Chondrocyte (in vitro differentiated cells): ENCODE results near the gene LAMB2. TPM values are rescaled to one million over a fixed set of nuclear protein-coding genes. Genes with fewer than 3 reads are reported as not detected.

Source experiments
- DNase-seq: peaks from one replicate; pipeline ENCODE4 v3.0.0; 2021; ENCODE audit warnings: mixed read lengths, low spot score
- H3K27ac Mint-ChIP-seq: one replicate; pipeline ENCODE4 v1.8.0; 2021; ENCODE audit warnings: mild to moderate bottlenecking, moderate library complexity, mixed read lengths; ENCODE audit not compliant: unreplicated experiment
- H3K27me3 Mint-ChIP-seq: 2 replicates; pipeline ENCODE4 v1.8.0; 2021; ENCODE audit warnings: low read depth, mixed read lengths
- H3K36me3 Mint-ChIP-seq: 2 replicates; pipeline ENCODE4 v1.8.0; 2021; ENCODE audit warnings: low read depth, mixed read lengths
- H3K4me1 Mint-ChIP-seq: 2 replicates; pipeline ENCODE4 v1.8.0; 2021; ENCODE audit warnings: low read depth, mild to moderate bottlenecking, mixed read lengths
- H3K4me3 Mint-ChIP-seq: one replicate; pipeline ENCODE4 v1.8.0; 2021; ENCODE audit warnings: mild to moderate bottlenecking, moderate library complexity, mixed read lengths; ENCODE audit not compliant: unreplicated experiment
- H3K9me3 Mint-ChIP-seq: 2 replicates; pipeline ENCODE4 v1.8.0; 2021; ENCODE audit warnings: low read depth, mixed read lengths
- CTCF ChIP-seq: fragments of 200-600 bp; sonication (generic); IDR thresholded peaks from 2 replicates; pipeline ENCODE4 v1.5.0; 2021; ENCODE audit warnings: antibody characterized with exemption, mild to moderate bottlenecking, moderate library complexity
- total RNA-seq: library from RNA; stranded (reverse); gene quantifications from 3 replicates; pipeline ENCODE4 v1.2.1, GENCODE V29; 2021

The LAMB2 gene
- total RNA-seq, 1 donor from 2014 or later = 1,075 TPM

DNA sequence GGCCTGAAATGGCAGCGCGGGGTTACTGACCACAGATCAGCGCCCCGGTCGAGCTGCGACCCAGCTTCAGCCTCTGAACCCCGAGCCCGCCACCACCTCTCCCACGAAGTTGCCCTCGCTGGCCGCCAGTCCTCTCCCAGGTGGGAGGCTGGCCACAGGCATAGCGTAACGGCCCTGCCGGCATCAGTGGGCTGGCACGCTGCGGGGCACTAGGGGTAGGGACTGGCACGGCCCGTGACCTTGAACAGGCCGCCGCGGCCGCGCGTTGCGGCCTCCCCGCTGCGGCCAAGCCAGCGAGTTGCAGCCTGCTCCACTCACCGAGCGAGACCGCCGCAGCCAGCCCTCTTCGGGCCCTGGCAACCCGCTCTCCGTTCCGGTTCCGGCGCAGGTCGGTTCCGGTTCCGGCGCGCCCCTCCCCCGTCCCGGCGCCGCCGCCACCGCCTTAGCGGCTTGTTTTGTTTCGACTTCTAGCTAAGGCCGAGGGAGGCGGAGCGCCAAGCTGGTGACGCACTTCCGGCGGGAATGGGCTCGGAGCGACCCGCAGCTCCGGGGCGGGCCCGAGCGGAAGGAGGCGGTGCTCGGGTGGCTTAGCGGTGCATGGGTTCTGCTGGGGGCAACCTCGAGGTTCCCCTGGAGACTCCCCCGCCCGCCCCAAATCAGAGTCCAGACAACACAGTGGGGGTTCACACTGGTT lies 12.3 kb downstream of the LAMB2 start, which contains the start of gene USP19:
USP19 (minus strand) TSS at position 386 of the 694 bp plus-strand sequence. CDS start 1,678 bp downstream, outside the sequence.
- Mint-ChIP-seq H3K36me3 (peaks cover 34% of the 10 kb centered on the region), H3K4me3 (peak within 1 kb of the TSS; percentile 70), H3K9me3 (no peaks in the 10 kb centered on the region)

DNA sequence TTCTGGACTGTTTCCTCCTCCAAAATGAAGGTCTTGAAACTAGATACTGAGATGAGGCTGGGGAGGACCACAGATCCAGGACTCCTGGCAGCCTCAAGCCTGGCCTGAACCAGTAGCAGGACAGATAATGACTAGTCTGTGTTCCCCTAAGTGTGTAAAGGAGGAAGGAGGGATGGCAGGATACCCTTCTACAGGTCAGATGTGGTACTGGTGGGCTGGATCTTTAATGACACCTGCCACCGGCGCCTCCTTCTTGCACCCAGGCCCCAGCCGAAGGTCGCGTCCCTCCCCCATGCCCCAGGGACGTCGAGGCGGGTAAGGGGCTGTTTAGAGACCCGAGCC lies 12.8 kb downstream of the LAMB2 start:
- H3K4me1 Mint-ChIP-seq = peaks cover 6% of the 10 kb centered on the region
- no peaks in the 10 kb centered on the region for H3K9me3 Mint-ChIP-seq
- H3K36me3 Mint-ChIP-seq = peaks cover 35% of the 10 kb centered on the region
- no peak for DNase-seq
- peak overlapping the region; percentile 72 for H3K27ac Mint-ChIP-seq
- TF ChIP-seq CTCF = no peak
- no peaks in the 10 kb centered on the region for H3K27me3 Mint-ChIP-seq
- peak overlapping the region; percentile 70 for H3K4me3 Mint-ChIP-seq

More for the DNA sequence above, 12.3 kb downstream of the LAMB2 start, which contains the start of gene USP19:
- DNase-seq = no peak
- no peak for TF ChIP-seq CTCF
- no peaks in the 10 kb centered on the region for H3K27me3 Mint-ChIP-seq
- peak within 1 kb of the TSS; percentile 72 for H3K27ac Mint-ChIP-seq
- peaks cover 6% of the 10 kb centered on the region for H3K4me1 Mint-ChIP-seq

DNA sequence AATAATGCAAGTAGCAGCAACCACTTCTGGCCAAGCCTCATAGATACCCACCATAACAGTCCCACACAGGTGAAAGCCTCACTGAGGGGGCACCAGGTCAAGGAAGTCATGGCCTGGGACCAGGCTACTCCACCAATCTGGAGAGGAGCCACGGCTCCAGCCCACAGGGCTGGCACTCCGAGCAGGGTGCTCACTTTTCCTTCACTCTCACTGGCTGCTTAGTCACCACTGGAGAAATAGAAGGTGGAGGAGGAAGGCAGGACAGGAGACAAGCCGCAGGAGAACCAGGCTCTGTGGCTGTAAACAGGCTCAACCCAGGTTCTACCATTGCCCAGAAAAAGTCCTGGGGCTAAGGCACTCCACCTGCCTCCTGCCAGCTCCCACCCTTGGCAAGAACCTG lies 13.4 kb downstream of the LAMB2 start:
- no peak for TF ChIP-seq CTCF
- no peaks in the 10 kb centered on the region for H3K9me3 Mint-ChIP-seq
- H3K36me3 Mint-ChIP-seq = peaks cover 33% of the 10 kb centered on the region
- H3K4me3 Mint-ChIP-seq = peak overlapping the region; percentile 70
- no peak for DNase-seq
- H3K27ac Mint-ChIP-seq = peak overlapping the region; percentile 41
- no peaks in the 10 kb centered on the region for H3K27me3 Mint-ChIP-seq
- H3K4me1 Mint-ChIP-seq = peaks cover 6% of the 10 kb centered on the region

GRCh38 chr3:49119036-49119435 lies 13.8 kb downstream of the LAMB2 start:
- Mint-ChIP-seq H3K27ac (peak overlapping the region; percentile 41), H3K4me1 (peaks cover 6% of the 10 kb centered on the region), H3K27me3 (no peaks in the 10 kb centered on the region), H3K9me3 (no peaks in the 10 kb centered on the region), H3K36me3 (peaks cover 33% of the 10 kb centered on the region), H3K4me3 (no peak overlapping the region)
- TF ChIP-seq CTCF = no peak
- DNase-seq = no peak

DNA sequence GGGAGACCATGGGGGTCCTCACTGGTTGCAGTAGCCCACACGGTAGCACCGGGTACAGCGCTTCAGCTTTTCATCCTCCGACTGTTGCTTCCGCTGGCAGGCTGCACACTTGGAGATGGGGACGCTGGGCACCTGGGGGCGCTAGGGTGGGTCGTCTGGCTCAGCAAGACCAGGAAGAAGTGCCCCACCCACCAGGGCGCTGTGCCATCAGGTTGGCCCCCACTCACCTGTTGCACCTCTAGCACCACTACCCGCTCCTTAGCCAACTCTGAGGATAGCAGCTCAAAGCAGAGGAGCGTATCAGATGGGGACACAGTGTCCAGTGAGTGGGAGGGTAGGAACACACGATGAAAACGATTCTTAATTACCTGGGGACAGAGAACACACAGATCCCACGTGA lies 20.6 kb downstream of the LAMB2 start:
- TF ChIP-seq CTCF = no peak
- H3K27ac Mint-ChIP-seq = no peak overlapping the region
- no peaks in the 10 kb centered on the region for H3K27me3 Mint-ChIP-seq
- no peak for DNase-seq
- H3K36me3 Mint-ChIP-seq = peaks cover 33% of the 10 kb centered on the region
- no peaks in the 10 kb centered on the region for H3K9me3 Mint-ChIP-seq
- no peaks in the 10 kb centered on the region for H3K4me1 Mint-ChIP-seq
- H3K4me3 Mint-ChIP-seq = no peak overlapping the region
